T1000 (cell line): ENCODE measurements around the gene CALHM4.
"Not testable (repeated sequence)": the region's sequence is repeated elsewhere in the genome, so short reads cannot be mapped to it uniquely, and the experiment has no call there.

Source experiments
- DNase-seq: peaks from one replicate; lab custom pipeline; 2025; ENCODE audit warnings: mixed read lengths; lab: John Stamatoyannopoulos, UW

CALHM4 gene

DNA sequence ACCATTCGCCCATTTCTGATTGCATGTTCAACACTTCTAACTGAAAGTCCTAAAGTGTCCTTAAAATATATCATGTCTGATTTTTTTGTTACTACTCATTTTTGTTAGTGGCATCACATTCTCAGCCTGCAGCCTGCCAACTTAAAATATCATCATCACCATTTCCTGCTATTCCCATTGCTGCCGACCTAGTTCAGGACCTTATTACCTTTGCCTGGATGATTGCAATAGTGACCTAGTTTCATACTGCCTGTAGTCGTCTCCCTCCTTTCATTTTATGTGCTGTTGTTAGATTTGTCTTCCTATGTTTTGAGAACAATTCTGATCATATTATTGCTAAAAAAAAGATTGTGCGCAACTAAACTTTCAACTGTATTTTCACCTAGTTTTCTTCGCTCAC lies 23.9 kb downstream of the CALHM4 start:
- DNase-seq = no peak

DNA sequence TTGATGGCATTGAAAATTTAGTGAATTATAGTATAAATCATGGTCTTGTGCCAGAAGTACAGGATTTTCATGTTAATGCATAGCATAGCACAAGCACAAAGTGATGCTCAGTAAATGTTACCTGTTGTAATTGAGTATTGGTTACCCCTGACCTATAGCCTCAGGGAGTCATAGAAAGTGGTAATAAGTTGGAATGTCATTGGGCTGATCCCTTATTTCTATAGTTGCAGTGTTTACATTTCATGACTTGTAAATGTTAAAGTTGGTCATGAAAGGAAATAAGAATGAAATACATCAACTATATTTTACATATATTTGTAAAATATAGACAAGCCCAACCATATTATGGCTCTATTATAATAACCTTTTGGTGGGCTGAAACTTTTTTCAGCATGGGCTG lies 24.8 kb downstream of the CALHM4 start:
- DNase-seq = no peak

- no peak for DNase-seq
Measured at GRCh38 chr6:116579143-116579542, 25.6 kb downstream of the CALHM4 start.

DNA sequence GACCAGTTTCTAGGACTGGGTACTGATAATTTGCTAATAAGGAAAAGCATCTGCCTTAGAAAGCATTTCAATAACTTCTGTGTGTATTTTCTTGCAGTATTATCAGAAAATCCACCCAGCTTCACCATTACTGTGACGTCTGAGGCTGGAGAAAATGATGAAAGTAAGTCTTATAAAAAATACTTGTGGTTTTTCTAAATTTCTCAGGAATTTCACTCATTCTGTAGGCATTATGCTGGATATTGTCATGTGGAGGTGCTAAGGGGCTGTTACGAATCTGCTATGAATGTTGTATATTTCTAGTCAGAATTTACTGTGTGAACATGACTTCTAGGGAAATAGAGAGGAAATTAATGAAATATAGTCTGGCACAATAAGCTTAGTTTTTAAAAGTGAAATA lies 26.6 kb downstream of the CALHM4 start:
- DNase-seq = no peak

- no peak for DNase-seq
Measured at GRCh38 chr6:116586276-116586675, 32.7 kb downstream of the CALHM4 start.

- no peak for DNase-seq
Measured at GRCh38 chr6:116586738-116587137, 33.2 kb downstream of the CALHM4 start.

GRCh38 chr6:116595247-116595646 lies 41.7 kb downstream of the CALHM4 start:
- DNase-seq = no peak

- DNase-seq = no peak
Measured at GRCh38 chr6:116596815-116597214, 43.3 kb downstream of the CALHM4 start.

- DNase-seq = not testable (repeated sequence)
Measured at GRCh38 chr6:116603916-116604315, 50.4 kb downstream of the CALHM4 start.

DNA sequence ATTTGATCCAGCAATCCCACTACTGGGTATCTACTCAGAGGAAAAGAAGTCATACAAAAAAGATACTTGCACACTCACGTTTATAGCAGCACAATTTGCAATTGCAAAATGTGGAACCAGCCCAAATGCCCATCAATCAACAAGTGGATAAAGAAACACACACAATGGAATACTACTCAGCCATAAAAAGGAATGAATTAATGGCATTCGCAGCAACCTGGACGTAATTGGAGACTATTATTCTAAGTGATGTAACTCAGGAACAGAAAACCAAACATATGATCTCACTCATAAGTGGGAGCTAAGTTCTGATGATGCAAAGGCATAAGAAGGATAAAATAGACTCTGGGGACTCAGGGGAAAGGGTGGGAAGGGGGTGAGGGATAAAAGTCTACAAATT lies 51.3 kb downstream of the CALHM4 start:
- DNase-seq = not testable (repeated sequence)

- no peak for DNase-seq
Measured at GRCh38 chr6:116605935-116606334, 52.4 kb downstream of the CALHM4 start.
